ENCODE results near the gene BUB1B.

The BUB1B gene

GRCh38 chr15:40192942-40193341 lies 32.1 kb downstream of the BUB1B start:
- no peak for DNase-seq

DNA sequence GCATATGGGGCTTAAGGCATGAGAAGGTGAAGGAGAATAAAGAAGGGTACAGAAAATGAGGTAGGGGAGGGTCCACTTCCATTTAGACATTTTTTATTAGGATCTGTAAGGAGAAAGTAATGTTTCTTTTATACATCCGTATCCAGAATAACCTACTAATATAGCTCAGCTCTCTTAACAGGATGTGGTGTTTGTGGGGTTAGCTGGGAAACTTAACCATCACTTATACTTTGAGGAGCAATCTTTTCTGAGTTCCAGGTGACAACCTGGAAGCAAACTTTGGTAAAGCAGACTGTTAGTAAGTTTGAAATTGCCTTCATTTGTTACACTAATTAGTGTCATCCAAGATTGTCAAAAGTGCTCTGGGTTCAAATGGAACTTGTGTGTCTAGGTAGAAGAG lies 36.6 kb downstream of the BUB1B start:
- DNase-seq = no peak

- DNase-seq = no peak
Observed at GRCh38 chr15:40198355-40199085, 37.7 kb downstream of the BUB1B start.

DNA sequence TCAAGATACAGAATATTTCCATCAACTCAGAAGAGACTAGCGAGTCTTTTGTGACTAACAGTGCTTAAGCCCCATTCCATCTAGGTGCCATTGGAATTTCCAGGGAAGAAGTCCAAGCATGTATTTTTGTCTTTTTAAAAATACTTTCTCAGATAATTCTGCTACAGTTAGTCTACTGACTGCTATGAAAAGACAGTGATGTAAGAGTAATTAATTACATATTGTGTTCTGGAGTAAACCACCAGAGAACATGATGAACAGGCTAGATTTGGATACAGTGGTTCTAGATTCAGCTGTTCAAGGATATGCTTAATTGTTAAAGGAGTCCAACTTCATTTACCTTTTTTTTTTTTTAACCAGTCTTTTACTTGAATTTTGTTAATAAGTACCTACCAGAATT lies 43.2 kb downstream of the BUB1B start:
- no peak for DNase-seq

DNA sequence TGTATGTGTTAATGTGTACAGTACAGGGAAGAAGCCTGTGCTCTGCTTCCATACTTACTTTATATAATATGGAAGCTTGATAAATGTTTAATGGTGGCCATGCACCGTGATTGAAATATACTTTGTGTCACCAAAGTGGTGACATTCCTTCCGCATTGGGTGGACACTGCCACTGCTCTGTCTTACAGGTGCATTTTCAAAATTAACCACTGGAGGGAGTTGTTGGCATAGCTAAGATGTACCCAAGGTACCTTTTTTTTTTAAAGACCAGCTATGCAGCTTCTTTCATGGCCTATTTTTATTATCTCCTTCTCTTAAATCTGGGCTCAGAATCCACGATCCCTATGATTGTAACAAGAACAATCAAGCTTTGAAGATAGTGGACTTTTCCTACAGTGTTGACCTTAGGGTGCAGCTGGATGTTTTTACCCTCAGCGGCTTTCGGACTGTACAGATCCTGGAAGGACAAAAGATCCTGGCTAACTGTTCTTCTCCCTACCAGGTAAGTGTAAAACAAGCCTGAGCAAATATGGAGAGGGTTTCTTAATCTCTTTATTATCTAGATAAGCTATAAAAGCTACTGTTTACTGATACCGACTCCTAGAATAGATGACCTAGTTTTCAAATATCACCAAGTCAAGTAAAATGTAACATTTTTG lies 56.4 kb downstream of the BUB1B start:
- DNase-seq = peak in 1 of 2 donors; percentile 39

DNA sequence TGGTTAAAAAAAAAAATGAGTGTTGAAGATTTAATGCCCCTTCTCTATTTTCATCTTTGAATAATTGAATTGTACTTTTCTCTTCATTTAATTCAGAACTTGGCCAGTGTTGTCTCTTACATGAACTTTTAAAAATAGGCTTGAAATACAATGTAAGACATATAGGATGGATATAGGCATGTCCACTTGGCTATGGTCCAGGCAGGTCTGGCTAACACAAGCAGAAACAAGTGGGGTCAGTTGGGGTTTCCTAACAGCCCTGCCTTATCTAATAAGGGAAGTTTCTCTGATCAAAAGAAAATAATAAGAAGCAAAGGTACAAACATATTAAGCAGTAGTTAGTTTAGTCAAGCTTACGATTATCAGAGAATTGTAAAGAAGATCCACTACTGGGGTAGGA lies 58.9 kb downstream of the BUB1B start:
- no peak for DNase-seq

- no peak for DNase-seq
Observed at GRCh38 chr15:40222131-40222530, 61.3 kb downstream of the BUB1B start.

DNA sequence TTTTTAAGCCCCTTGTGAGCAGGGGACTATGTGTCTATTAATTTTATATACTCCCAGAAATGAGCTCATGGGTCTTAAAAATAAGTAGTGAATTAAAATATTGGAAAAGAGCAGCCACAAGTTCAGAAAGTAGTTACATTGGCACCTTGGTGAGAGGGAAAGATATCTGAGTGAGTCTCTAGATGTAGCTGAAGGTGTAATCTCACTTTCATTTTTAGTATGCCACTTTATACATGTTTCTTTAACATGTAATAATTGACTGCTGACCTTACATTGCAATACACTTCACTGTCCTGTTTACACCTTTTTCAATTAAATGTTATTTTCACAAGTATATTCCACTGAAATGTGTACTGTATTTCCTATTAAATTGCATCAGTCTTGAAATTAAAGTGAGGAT lies 65.9 kb downstream of the BUB1B start:
- DNase-seq = no peak

GRCh38 chr15:40229316-40229715 lies 68.4 kb downstream of the BUB1B start:
- DNase-seq = no peak

- no peak for DNase-seq
Observed at GRCh38 chr15:40229956-40230355, 69.1 kb downstream of the BUB1B start.

GRCh38 chr15:40232625-40233070 lies 71.8 kb downstream of the BUB1B start:
- no peak for DNase-seq

- no peak for DNase-seq
Observed at GRCh38 chr15:40233727-40234577, 73.1 kb downstream of the BUB1B start.

GRCh38 chr15:40234783-40235182 lies 73.9 kb downstream of the BUB1B start:
- no peak for DNase-seq

- DNase-seq = no peak
Observed at GRCh38 chr15:40235201-40235885, 74.5 kb downstream of the BUB1B start.

DNA sequence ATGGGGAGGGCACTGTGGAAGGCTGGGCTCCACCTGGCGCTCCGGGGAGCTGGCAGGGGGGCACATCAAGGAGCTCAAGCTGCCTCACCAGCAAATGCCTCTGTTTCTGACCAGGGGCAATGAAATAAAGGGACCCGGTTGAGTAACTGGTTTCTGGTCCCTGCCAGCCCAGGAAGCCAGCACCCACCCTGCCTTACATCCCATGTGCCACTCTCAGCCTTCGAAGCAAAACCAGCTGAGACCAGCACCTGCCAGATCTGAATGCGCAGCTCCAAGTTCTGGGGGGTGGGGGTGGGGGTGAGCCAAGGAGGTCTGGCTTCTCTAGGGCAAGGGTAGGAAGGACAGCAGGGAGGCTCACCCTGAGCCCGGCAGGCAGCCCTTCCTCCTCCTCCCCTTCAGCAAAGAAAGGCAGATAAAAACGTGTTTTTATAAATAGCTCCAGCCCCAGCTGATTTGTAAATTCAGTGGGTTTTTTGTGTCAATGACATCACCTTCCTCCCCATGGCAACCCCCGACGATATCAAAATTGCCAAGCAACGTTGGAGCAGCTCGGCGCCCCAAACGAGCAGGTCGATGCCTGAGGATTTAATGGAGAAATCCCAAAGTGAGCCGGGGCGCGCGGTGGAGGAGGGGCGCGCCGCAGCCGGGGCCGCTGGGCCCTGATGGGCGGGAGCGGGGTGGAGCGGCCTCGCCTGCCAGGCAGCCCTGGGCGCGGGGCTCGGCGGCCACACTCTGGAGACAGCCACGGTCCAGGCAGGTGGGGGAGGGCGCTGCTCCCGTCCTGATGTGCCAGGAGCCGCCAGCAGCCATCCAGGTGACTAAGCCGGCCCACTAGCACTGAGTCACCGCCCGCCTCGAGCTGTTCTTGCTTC lies 77.9 kb downstream of the BUB1B start, which contains the start of gene PAK6:
Gene PAK6, plus strand, starts transcription at position 532 of the 872 bp plus-strand sequence. CDS start 25,723 bp downstream, outside the sequence.
- peak; percentile 43 to 60 for DNase-seq

DNA sequence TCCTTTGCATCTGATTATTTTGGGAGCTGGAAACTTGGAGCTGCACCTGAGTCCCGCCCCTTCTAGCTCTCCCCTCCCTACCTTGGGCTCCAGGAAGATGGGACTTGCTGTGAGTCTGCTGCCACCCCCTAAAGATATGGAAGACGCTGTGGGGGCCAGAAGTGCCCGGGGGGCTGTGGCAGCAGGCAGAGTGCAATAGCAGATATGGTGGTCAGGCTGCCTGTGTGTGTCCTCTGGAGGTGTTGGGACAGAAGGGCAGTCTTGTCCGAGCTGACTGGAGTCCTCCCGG lies 78.5 kb downstream of the BUB1B start:
- DNase-seq = no peak

DNA sequence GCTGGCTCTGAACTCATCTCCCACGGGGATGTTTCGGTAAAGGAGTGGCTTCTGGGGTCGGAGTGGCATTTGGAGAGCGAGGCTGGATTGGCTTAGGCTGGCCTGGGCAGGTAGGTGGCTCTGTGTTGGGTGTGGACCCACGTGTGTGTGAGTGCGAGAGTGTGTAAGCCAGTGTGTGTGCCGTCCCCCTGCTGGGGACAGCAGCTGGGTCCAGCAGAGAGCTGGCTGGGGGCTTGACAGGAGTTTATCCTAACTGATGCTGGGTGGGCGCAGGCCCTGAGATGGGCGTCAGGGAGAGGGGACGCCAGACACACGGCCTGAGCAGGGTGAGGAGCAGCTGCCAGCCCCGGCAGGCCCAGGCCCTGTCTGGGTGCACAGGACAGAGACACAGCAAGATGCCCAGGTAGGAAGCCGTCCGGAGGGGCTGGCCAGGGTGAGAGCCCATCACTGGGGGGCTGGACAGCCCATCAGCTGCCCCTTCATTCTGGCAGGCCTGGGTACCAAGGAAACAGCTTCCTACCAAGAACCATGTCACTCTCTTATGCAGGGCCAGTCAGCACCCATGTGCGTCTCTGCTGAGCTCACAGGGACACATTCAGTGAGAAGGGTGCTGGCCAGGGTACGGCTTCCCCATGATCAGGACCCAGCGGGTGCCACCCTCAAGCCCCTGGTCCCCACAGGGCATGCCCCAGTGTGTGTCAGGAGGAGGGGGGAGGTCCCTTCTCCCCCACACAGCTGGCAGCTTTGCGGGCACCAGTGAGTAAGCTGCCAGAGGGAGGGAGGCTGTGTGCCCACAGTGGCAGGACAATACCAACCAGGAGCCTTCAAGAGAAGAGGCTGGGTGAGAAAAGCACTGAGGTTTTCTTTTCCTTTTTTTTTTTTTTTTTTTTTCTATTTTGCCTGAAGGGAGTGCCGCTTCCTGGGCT lies 79.1 kb downstream of the BUB1B start:
- DNase-seq = no peak

DNA sequence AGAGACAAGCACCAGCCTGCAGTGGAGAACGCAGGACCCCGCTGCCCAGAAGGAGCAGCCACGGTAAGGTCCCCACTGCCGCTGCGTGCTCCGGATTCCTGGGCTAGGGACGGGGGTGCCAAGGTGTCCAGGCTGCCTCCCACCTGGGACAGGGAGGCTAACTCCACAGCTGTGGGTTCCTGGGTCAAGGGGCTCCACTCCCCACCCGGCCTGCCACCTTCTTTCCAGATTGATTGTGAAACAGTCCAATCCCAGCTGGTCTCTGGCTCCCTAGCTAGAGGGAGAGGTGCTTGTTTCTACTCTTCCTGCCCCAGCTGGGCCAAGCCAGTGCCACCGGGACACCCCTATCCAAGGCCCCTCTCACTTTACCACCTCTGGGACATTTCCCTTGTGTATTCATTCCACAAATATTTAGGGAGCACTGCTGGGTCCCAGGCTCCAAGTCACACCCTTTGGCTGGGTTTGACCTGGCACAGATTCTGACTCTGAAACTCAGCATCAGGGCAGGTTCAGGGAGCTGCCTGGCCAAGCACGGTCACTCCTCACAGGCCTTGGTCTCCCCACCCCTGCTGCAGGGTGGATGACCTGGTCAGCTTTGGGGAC lies 79.9 kb downstream of the BUB1B start:
- DNase-seq = no peak

- no peak for DNase-seq
Observed at GRCh38 chr15:40241269-40242212, 80.7 kb downstream of the BUB1B start.

All from stimulated activated CD4-positive, alpha-beta T cell treated with anti-CD3 and anti-CD28 coated beads, Interleukin-2, amount 100 ng/mL, for 24 hours (primary cell).